GM06990 (cell line): Measurements from ENCODE around the gene SLC46A2.

Experiments
- DNase-seq: peaks from one replicate; pipeline ENCODE4 v3.0.0-alpha.2; 2011; ENCODE audit not compliant: insufficient read length; ENCODE audit errors: extremely low read depth
- H3K27me3 ChIP-seq: replicated peaks from 2 replicates; pipeline ENCODE4 v1.6.0; 2011; ENCODE audit warnings: low read length; ENCODE audit not compliant: control insufficient read depth, insufficient read depth
- H3K36me3 ChIP-seq: 2 replicates; pipeline ENCODE4 v1.5.1; 2011; ENCODE audit warnings: low read length; ENCODE audit not compliant: control insufficient read depth, insufficient read depth
- H3K4me3 ChIP-seq: replicated peaks from 2 replicates; pipeline ENCODE4 v1.5.1; 2011; ENCODE audit warnings: low read depth, mild to moderate bottlenecking, control low read depth, low read length
- CTCF ChIP-seq: IDR thresholded peaks from 2 replicates; pipeline ENCODE4 v1.5.1; 2011; ENCODE audit warnings: low read length, control low read depth, mild to moderate bottlenecking, inconsistent platforms; ENCODE audit not compliant: insufficient read depth, poor library complexity, severe bottlenecking

The SLC46A2 gene

GRCh38 chr9:112894699-112895098 lies 4.0 kb upstream of the SLC46A2 start:
- no peak for TF ChIP-seq CTCF
- DNase-seq = no peak
- H3K27me3 ChIP-seq = no peaks in the 10 kb centered on the region
- H3K36me3 ChIP-seq = no peaks in the 10 kb centered on the region
- no peak overlapping the region for H3K4me3 ChIP-seq

- DNase-seq = no peak
- no peak for TF ChIP-seq CTCF
These were observed 3.4 kb upstream of the SLC46A2 start for GRCh38 chr9:112894041-112894440.

GRCh38 chr9:112892981-112893380 lies 2.3 kb upstream of the SLC46A2 start:
- Histone ChIP-seq H3K4me3 (no peak overlapping the region), H3K27me3 (no peaks in the 10 kb centered on the region)
- TF ChIP-seq CTCF = no peak

More at GRCh38 chr9:112894041-112894440, 3.4 kb upstream of the SLC46A2 start:
- no peaks in the 10 kb centered on the region for H3K36me3 ChIP-seq
- H3K27me3 ChIP-seq = no peaks in the 10 kb centered on the region
- H3K4me3 ChIP-seq = no peak overlapping the region

GRCh38 chr9:112891521-112891920 lies 845 bp upstream of the SLC46A2 start:
- no peak for DNase-seq

More at GRCh38 chr9:112892981-112893380, 2.3 kb upstream of the SLC46A2 start:
- no peak for DNase-seq
- H3K36me3 ChIP-seq = no peaks in the 10 kb centered on the region

GRCh38 chr9:112887381-112887780 lies 3.3 kb downstream of the SLC46A2 start:
- TF ChIP-seq CTCF = peak; percentile 37
- Histone ChIP-seq H3K27me3 (no peaks in the 10 kb centered on the region), H3K4me3 (no peak overlapping the region), H3K36me3 (no peaks in the 10 kb centered on the region)
- DNase-seq = no peak

More at GRCh38 chr9:112891521-112891920, 845 bp upstream of the SLC46A2 start:
- no peaks in the 10 kb centered on the region for H3K36me3 ChIP-seq
- no peak for TF ChIP-seq CTCF
- no peak overlapping the region for H3K4me3 ChIP-seq
- no peaks in the 10 kb centered on the region for H3K27me3 ChIP-seq

- no peaks in the 10 kb centered on the region for H3K27me3 ChIP-seq
- TF ChIP-seq CTCF = no peak
- DNase-seq = no peak
- no peak overlapping the region for H3K4me3 ChIP-seq
- no peaks in the 10 kb centered on the region for H3K36me3 ChIP-seq
These were observed 4.3 kb downstream of the SLC46A2 start for GRCh38 chr9:112886351-112886750.
